Keratinocyte (primary cell): ENCODE data around the gene KIFAP3.
"Not testable (repeated sequence)": the region's sequence is repeated elsewhere in the genome, so short reads cannot be mapped to it uniquely, and the experiment has no call there.

Source experiments
- CTCF ChIP-seq, 3 experiments: IDR thresholded peaks in 1 of 3; conservative IDR thresholded peaks in 1 of 3; optimal IDR thresholded peaks in 1 of 3; 2 replicates in 2 of 3; 3 replicates in 1 of 3; pipeline versions ENCODE3 to v1.5.1; 2011; ENCODE audit warnings: low read length in 3 of 3, mild to moderate bottlenecking in 3 of 3, moderate library complexity in 2 of 3, control low read depth in 1 of 3, inconsistent platforms in 1 of 3; ENCODE audit not compliant: insufficient read depth in 2 of 3; ENCODE audit errors: extremely low read depth in 1 of 3
- EZH2 ChIP-seq: IDR thresholded peaks from one replicate; pipeline ENCODE4 v1.6.1; 2012; ENCODE audit warnings: inconsistent platforms, mild to moderate bottlenecking, low read length, moderate library complexity

GRCh38 chr1:170076952-170077351, 2.5 kb upstream of the KIFAP3 start:
- not testable (repeated sequence) for TF ChIP-seq EZH2; CTCF (optimal IDR thresholded peaks at IDR 0.05 in 1 of 3, IDR thresholded peaks at IDR 0.05 in 1 of 3, conservative IDR thresholded peaks at IDR 0.05 in 1 of 3; ENCODE audit: extremely low read depth in 1 of 3, insufficient read depth in 2 of 3, low read length in 3 of 3)
